ENCODE measurements around the gene DNMBP. TPM values are rescaled to one million over a fixed set of nuclear protein-coding genes. Genes with fewer than 3 reads are reported as not detected.
"Not testable (repeated sequence)": the region's sequence is repeated elsewhere in the genome, so short reads cannot be mapped to it uniquely, and the experiment has no call there.

Gene DNMBP
- total RNA-seq, 1 donor, result 62.4 TPM

DNA sequence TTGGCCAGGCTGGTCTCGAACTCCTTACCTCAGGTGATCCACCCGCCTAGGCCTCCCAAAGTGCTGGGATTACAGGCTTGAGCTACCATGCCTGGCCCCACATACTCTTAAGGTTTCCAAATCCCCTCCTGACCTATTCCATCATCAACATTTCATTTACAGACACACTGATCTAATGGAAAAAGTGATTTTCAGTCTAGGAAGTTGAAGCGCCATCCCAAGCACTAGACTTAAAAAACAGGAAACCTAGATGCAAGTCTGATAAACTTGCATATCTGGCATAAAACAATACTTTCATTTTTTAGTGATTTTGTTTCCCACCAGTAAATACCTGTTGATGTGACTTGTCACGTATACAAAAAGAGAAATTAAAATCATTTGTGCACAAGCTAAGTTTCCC lies 44.0 kb downstream of the DNMBP start:
- peak; percentile 52 for DNase-seq (ENCODE audit: low read depth)
- H3K4me3 ChIP-seq (ENCODE audit: low read depth, low read length), result no peak overlapping the region
- TF ChIP-seq, protein P1, sequence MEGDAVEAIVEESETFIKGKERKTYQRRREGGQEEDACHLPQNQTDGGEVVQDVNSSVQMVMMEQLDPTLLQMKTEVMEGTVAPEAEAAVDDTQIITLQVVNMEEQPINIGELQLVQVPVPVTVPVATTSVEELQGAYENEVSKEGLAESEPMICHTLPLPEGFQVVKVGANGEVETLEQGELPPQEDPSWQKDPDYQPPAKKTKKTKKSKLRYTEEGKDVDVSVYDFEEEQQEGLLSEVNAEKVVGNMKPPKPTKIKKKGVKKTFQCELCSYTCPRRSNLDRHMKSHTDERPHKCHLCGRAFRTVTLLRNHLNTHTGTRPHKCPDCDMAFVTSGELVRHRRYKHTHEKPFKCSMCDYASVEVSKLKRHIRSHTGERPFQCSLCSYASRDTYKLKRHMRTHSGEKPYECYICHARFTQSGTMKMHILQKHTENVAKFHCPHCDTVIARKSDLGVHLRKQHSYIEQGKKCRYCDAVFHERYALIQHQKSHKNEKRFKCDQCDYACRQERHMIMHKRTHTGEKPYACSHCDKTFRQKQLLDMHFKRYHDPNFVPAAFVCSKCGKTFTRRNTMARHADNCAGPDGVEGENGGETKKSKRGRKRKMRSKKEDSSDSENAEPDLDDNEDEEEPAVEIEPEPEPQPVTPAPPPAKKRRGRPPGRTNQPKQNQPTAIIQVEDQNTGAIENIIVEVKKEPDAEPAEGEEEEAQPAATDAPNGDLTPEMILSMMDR (IDR thresholded peaks at IDR 0.05; ENCODE audit: insufficient read depth, low read length), result no peak

DNA sequence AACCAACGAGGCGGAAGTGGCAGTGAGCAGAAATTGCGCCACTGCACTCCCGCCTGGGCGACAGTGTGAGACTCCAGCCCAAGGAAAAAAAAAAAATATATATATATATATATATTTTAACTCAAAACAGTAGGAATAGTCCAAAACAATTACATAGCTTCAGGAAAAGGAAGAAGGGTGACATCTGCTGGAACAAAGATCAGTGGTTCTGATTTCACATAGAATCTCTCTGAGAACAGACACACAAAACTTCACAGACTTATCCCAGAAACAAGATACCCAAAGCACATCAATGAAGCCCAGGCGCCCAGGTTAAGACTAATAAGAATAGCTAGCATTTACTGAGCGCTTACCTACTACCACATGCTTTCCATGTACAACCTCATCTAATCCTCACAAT lies 45.0 kb downstream of the DNMBP start:
- peak; percentile 57 for DNase-seq (ENCODE audit: low read depth)
- H3K4me3 ChIP-seq (ENCODE audit: low read depth, low read length), result no peak overlapping the region
- TF ChIP-seq, protein P1 (IDR thresholded peaks at IDR 0.05; ENCODE audit: insufficient read depth, low read length), result peak; percentile 8

DNA sequence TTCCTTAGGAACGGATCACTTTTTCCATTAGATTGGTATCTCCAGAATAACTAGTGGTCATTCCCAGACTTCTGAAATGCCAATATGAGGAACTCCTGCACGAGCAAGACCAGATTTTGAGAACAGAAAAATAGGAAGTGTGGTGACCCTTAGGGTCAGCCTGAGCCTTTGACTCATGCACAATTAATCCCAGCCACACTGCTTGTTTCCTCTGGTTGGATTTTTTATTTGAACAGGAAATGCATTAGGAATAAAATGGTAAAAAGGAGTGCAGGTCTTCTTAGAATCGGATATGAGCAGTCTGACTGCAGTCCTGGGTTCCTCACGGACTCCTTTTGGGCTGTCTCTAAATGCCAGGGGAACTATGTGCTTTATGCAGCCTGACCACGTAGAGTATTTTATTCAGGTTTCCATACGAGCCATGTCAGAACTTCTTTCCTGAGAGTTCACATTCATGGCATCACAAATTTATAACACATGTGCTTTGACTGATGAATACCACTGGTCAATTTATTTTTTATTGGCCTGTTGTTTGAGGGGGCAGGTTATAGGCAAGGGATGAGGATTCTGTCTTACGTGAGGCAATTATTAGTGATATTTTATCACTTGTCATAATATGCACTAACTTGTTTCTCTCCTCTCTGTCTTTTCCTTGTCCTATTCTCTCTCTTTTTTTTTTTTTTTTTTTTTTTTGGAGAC lies 46.1 kb downstream of the DNMBP start:
- H3K4me3 ChIP-seq (ENCODE audit: low read depth, low read length); DNase-seq (ENCODE audit: low read depth): not testable (repeated sequence)

DNA sequence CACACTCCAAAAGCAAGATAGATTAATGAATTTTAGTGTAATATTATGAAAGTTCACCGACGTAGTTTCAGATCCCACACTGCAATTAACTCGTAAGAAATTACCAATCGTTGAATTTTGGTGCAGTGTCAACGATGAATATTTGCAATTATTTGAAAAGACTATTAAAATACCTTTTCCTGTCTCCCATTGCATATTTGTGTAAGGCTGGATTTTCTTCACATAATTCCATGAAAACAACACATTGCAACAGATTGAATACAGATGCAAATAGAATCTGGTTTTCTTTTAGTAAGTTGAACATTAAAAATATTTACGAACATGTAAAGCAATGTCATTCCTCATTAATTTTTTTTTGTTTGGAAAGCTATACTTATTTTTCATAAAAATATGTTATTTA lies 50.9 kb downstream of the DNMBP start:
- TF ChIP-seq, protein P1 (IDR thresholded peaks at IDR 0.05; ENCODE audit: insufficient read depth, low read length), result no peak
- DNase-seq (ENCODE audit: low read depth), result no peak
- H3K4me3 ChIP-seq (ENCODE audit: low read depth, low read length), result no peak overlapping the region

DNA sequence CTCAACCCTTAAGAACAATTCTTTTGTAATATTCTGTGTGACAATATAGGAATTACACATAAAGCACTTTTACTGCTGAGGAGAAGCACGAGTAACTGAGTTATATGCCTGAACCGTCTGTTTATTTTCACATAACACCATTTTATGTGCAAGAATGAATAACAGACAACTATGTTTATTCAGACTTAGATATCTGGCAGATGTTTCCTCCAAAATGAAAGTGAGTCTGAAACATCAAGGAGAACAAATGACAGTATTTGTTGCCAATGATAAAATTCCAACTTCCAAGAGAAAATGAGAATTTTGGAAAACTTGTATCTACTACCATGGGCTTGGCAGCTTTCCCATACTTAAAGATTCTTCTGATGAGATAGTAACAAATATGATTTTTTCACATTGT lies 51.4 kb downstream of the DNMBP start:
- TF ChIP-seq, protein P1 (IDR thresholded peaks at IDR 0.05; ENCODE audit: insufficient read depth, low read length), result no peak
- peak; percentile 68 for DNase-seq (ENCODE audit: low read depth)
- no peak overlapping the region for H3K4me3 ChIP-seq (ENCODE audit: low read depth, low read length)

DNA sequence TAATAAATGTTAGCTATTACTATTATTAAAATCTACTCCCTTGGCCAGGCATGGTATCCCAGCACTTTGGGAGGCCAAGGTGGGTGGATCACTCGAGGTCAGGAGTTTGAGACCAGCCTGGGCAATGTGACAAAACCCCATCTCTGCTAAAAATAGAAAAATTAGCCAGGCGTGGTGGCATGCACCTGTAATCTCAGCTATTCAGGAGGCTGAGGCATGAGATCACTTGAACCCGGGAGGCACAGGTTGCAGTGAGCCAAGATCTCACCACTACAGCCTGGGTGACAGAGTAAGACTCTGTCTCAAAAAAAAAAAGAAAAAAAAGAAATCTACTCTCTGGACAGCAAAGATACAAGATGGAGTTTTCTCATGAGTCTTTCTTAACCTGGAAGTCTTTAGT lies 56.2 kb downstream of the DNMBP start:
- H3K4me3 ChIP-seq (ENCODE audit: low read depth, low read length); DNase-seq (ENCODE audit: low read depth): not testable (repeated sequence)

DNA sequence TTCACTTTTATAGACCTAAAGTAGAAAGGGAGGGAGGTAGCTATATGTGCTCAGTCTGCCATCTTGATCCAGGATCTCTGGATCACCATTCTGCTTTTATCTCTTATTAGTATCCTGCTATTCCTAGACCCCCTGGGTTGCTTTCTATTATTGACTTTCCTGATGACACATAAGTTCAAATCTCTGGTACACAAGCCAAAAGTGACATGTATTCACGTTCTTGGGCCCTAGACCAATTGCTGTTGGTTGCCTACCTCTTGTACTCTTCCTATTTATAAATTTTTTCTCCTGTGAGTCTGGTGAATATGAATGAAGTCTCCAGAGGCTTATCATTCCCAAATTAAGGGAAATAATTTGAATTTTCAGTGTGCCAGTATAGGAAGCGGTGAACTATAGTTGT lies 56.9 kb downstream of the DNMBP start:
- H3K4me3 ChIP-seq (ENCODE audit: low read depth, low read length), result no peak overlapping the region
- TF ChIP-seq, protein P1 (IDR thresholded peaks at IDR 0.05; ENCODE audit: insufficient read depth, low read length), result no peak
- no peak for DNase-seq (ENCODE audit: low read depth)

DNA sequence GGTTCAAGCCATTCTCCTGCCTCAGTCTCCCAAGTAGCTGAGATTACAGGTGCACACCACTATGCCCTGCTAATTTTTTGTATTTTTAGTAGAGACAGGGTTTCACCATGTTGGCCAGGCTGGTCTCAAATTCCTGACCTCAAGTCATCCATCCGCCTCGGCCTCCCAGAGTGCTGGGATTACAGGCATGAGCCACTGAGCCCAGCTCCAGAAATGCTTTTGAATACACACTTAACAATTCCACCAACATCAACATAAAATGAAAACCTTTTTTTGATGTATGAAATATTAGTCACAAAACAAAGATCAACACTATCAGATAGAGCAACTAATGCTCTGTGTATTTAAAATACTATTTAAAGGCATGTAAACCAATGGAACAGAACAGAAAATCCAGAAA lies 63.7 kb downstream of the DNMBP start:
- DNase-seq (ENCODE audit: low read depth), result peak; percentile 62
- not testable (repeated sequence) for H3K4me3 ChIP-seq (ENCODE audit: low read depth, low read length)
